ENCODE results near the gene AJAP1. TPM values are rescaled to one million over a fixed set of nuclear protein-coding genes. Genes with fewer than 3 reads are reported as not detected.

The AJAP1 gene
- total and polyA plus RNA-seq, 2 donors (not counting 1 experiment from before 2014, with no cell fraction given), result not detected

- Histone ChIP-seq H4K20me1 (ENCODE audit: control insufficient read depth, insufficient read depth, low read length, poor library complexity, severe bottlenecking) (no peaks in the 10 kb centered on the region), H3K4me1 (ENCODE audit: control insufficient read depth in 2 of 2, insufficient read depth in 2 of 2, low read length in 2 of 2) (no peaks in the 10 kb centered on the region), H3K27me3 (replicated peaks in 1 of 4; ENCODE audit: control extremely low read depth in 1 of 4, control insufficient read depth in 3 of 4, insufficient read depth in 4 of 4, low read length in 3 of 4) (no peaks in the 10 kb centered on the region), H2AFZ (ENCODE audit: insufficient read depth, low read depth, low read length, poor library complexity, severe bottlenecking) (no peak overlapping the region), H3K9ac (ENCODE audit: low read length) (no peak overlapping the region), H3K4me3 (ENCODE audit: control extremely low read depth in 1 of 5, extremely low read depth in 1 of 5, insufficient read depth in 1 of 5, low read depth in 2 of 5, low read length in 4 of 5) (no peak overlapping the region), H3K9me3 (ENCODE audit: control extremely low read depth in 1 of 3, control insufficient read depth in 2 of 3, insufficient read depth in 1 of 3, low read length in 2 of 3) (peaks cover 0 to 29% (median 10%) of the 10 kb centered on the region in 3 donors), H3K27ac (ENCODE audit: low read length in 2 of 2) (no peak overlapping the region), H3K4me2 (replicated peaks; ENCODE audit: low read depth, low read length, poor library complexity, severe bottlenecking) (no peak overlapping the region), H3K36me3 (replicated peaks in 1 of 2; ENCODE audit: control extremely low read depth in 1 of 2, control insufficient read depth in 1 of 2, extremely low read depth in 1 of 2, insufficient read depth in 2 of 2, low read length in 1 of 2) (no peaks in the 10 kb centered on the region), H3K79me2 (ENCODE audit: control insufficient read depth, insufficient read depth, low read length) (no peaks in the 10 kb centered on the region)
- H3K4me1 Mint-ChIP-seq, result no peaks in the 10 kb centered on the region
- POLR2A ChIA-PET, result no interaction called here
- no peak for ATAC-seq (ENCODE audit: low read depth)
- H3K9me3 Mint-ChIP-seq (ENCODE audit: insufficient read depth), result peaks cover 21% of the 10 kb centered on the region
- 100% methylated on average over 1 of the region's 3 CpGs for WGBS (ENCODE audit: insufficient coverage)
- no peak for DNase-seq
- intact Hi-C loops (cut with micrococcal nuclease), result no loop called here
- no peak overlapping the region for H3K4me3 Mint-ChIP-seq
- no peak for TF ChIP-seq CTCF (IDR thresholded peaks at IDR 0.05)
- TF ChIP-seq EZH2 (IDR thresholded peaks at IDR 0.05; ENCODE audit: borderline replicate concordance, insufficient read depth, low read depth, low read length, poor library complexity, severe bottlenecking), result no peak
- no peak overlapping the region for H3K27ac Mint-ChIP-seq
- CTCF ChIA-PET, result no interaction called here
- H3K27me3 Mint-ChIP-seq, result peaks cover 7% of the 10 kb centered on the region
Measured at GRCh38 chr1:4678066-4678717, 23.8 kb downstream of the AJAP1 start.

GRCh38 chr1:4681026-4681425 lies 26.6 kb downstream of the AJAP1 start:
- ChIA-PET CTCF (no interaction called here), POLR2A (no interaction called here)
- peaks cover 0 to 24% (median 10%) of the 10 kb centered on the region in 3 donors for H3K9me3 ChIP-seq (ENCODE audit: control extremely low read depth in 1 of 3, control insufficient read depth in 2 of 3, insufficient read depth in 1 of 3, low read length in 2 of 3)
- H4K20me1 ChIP-seq (ENCODE audit: control insufficient read depth, insufficient read depth, low read length, poor library complexity, severe bottlenecking), result no peaks in the 10 kb centered on the region
- no peak overlapping the region for H2AFZ ChIP-seq (ENCODE audit: insufficient read depth, low read depth, low read length, poor library complexity, severe bottlenecking)
- no peak overlapping the region for H3K27ac ChIP-seq (ENCODE audit: low read length in 2 of 2)
- WGBS (ENCODE audit: insufficient coverage), result 93% methylated on average over 8 of the region's 9 CpGs
- no peak overlapping the region for H3K4me3 ChIP-seq (ENCODE audit: control extremely low read depth in 1 of 5, extremely low read depth in 1 of 5, insufficient read depth in 1 of 5, low read depth in 2 of 5, low read length in 4 of 5)
- no peaks in the 10 kb centered on the region for H3K79me2 ChIP-seq (ENCODE audit: control insufficient read depth, insufficient read depth, low read length)
- ATAC-seq (ENCODE audit: low read depth) (no peak), DNase-seq (no peak)
- H3K27me3 ChIP-seq (replicated peaks in 1 of 4; ENCODE audit: control extremely low read depth in 1 of 4, control insufficient read depth in 3 of 4, insufficient read depth in 4 of 4, low read length in 3 of 4), result no peaks in the 10 kb centered on the region
- Mint-ChIP-seq H3K27me3 (peaks cover 6% of the 10 kb centered on the region), H3K4me3 (no peak overlapping the region), H3K9me3 (ENCODE audit: insufficient read depth) (peaks cover 21% of the 10 kb centered on the region), H3K27ac (no peak overlapping the region), H3K4me1 (no peaks in the 10 kb centered on the region)
- H3K9ac ChIP-seq (ENCODE audit: low read length), result no peak overlapping the region
- H3K4me1 ChIP-seq (ENCODE audit: control insufficient read depth in 2 of 2, insufficient read depth in 2 of 2, low read length in 2 of 2), result no peaks in the 10 kb centered on the region
- no peak for TF ChIP-seq CTCF (IDR thresholded peaks at IDR 0.05)
- no peak for TF ChIP-seq EZH2 (IDR thresholded peaks at IDR 0.05; ENCODE audit: borderline replicate concordance, insufficient read depth, low read depth, low read length, poor library complexity, severe bottlenecking)
- H3K36me3 ChIP-seq (replicated peaks in 1 of 2; ENCODE audit: control extremely low read depth in 1 of 2, control insufficient read depth in 1 of 2, extremely low read depth in 1 of 2, insufficient read depth in 2 of 2, low read length in 1 of 2), result no peaks in the 10 kb centered on the region
- H3K4me2 ChIP-seq (replicated peaks; ENCODE audit: low read depth, low read length, poor library complexity, severe bottlenecking), result no peak overlapping the region
- intact Hi-C loops (cut with micrococcal nuclease), result no loop called here

Measured in B cell (primary cell).